K562 (cell line): ENCODE measurements around the gene E2F2. TPM values are rescaled to one million over a fixed set of nuclear protein-coding genes. Genes with fewer than 3 reads are reported as not detected.

Experiments
- CHD2 ChIP-seq: IDR thresholded peaks from 2 replicates; pipeline ENCODE4 v1.6.1; 2011; ENCODE audit warnings: low read depth, low read length
- CUX1 ChIP-seq: fragments of 200-800 bp; sonication (Bioruptor generic); IDR thresholded peaks from 2 replicates; pipeline ENCODE4 v1.6.1; 2016; ENCODE audit warnings: missing genetic modification characterization, missing compliant biosample characterization
- HEY1 ChIP-seq: fragments of 250-450 bp; sonication (Bioruptor Pico); IDR thresholded peaks from 2 replicates; pipeline ENCODE4 v1.5.0; 2020; ENCODE audit warnings: mild to moderate bottlenecking, moderate library complexity, borderline replicate concordance
- KAT7 ChIP-seq: sonication (generic); formaldehyde crosslinking; IDR thresholded peaks from 2 replicates; pipeline ENCODE4 v1.8.0; 2022; ENCODE audit warnings: missing genetic modification reagents, mild to moderate bottlenecking, borderline replicate concordance
- PHTF2 ChIP-seq: fragments of 250-450 bp; sonication (Bioruptor Pico); IDR thresholded peaks from 2 replicates; pipeline ENCODE4 v1.5.0; 2021; ENCODE audit warnings: mild to moderate bottlenecking
- PTBP1 ChIP-seq: fragments of 200-400 bp; formaldehyde crosslinking; IDR thresholded peaks from 2 replicates; pipeline ENCODE4 v1.6.1; 2017; ENCODE audit warnings: low read depth, low read length
- RFX1 ChIP-seq: fragments of 450-650 bp; IDR thresholded peaks from 2 replicates; pipeline ENCODE4 v1.6.1; 2016; ENCODE audit warnings: mild to moderate bottlenecking, moderate library complexity
- SIN3B ChIP-seq: fragments of 450-650 bp; IDR thresholded peaks from 2 replicates; pipeline ENCODE4 v1.6.1; 2017; ENCODE audit warnings: low read depth, mild to moderate bottlenecking, moderate library complexity
- ZKSCAN3 ChIP-seq: fragments of 250-450 bp; sonication (Bioruptor Pico); IDR thresholded peaks from 2 replicates; pipeline ENCODE4 v1.4.0; 2020
- ZNF239 ChIP-seq: fragments of 250-450 bp; sonication (Bioruptor Pico); IDR thresholded peaks from 2 replicates; pipeline ENCODE4 v1.4.0; 2020; ENCODE audit warnings: mild to moderate bottlenecking
- ZNF253 ChIP-seq: fragments of 250-450 bp; sonication (Bioruptor Pico); conservative IDR thresholded peaks from 2 replicates; pipeline ENCODE4 v1.6.1; 2021; ENCODE audit warnings: mild to moderate bottlenecking
- ZNF77 ChIP-seq: fragments of 250-450 bp; sonication (Bioruptor Pico); IDR thresholded peaks from 2 replicates; pipeline ENCODE4 v1.5.0; 2020
- polyA plus RNA-seq, 8 experiments: library from polyadenylated mRNA; depleted of rRNA in 4 of 8; stranded (reverse) in 5 of 8; unstranded in 3 of 8; fragments of >200 nt; fragmentation: Nextera tagmentation in 2 of 8; fragmentation: Illumina TruSeq in 1 of 8; extraction: Ambion mirVana in 2 of 8; extraction: Trizol in 1 of 8; gene quantifications; 2 replicates each; pipeline versions ENCODE4 v1.2.1 to v1.2.3, GENCODE V29; 2011 to 2014; ENCODE audit warnings: inconsistent platforms in 1 of 8, missing spikeins in 1 of 8
- total RNA-seq, 7 experiments: library from RNA; depleted of rRNA in 6 of 7; stranded (reverse); fragments of >200 nt in 6 of 7; fragmentation: Illumina TruSeq in 2 of 7; extraction: Trizol in 2 of 7; gene quantifications; 2 replicates each; pipeline versions ENCODE4 v1.2.1 to v1.2.3, GENCODE V29; 2011 to 2021; ENCODE audit warnings: low replicate concordance in 1 of 7
- TF ChIP-seq, protein P1 (sequence below): fragments of 450-650 bp; IDR thresholded peaks from 2 replicates; pipeline ENCODE4 v1.6.1; 2016; ENCODE audit warnings: mild to moderate bottlenecking, moderate library complexity

The E2F2 gene
- total and polyA plus RNA-seq, 9 of the 15 experiments (the other 6 are each of a cell fraction or from before 2014, with no cell fraction given), result 3.1 to 25.3 (median 11.4) TPM

DNA sequence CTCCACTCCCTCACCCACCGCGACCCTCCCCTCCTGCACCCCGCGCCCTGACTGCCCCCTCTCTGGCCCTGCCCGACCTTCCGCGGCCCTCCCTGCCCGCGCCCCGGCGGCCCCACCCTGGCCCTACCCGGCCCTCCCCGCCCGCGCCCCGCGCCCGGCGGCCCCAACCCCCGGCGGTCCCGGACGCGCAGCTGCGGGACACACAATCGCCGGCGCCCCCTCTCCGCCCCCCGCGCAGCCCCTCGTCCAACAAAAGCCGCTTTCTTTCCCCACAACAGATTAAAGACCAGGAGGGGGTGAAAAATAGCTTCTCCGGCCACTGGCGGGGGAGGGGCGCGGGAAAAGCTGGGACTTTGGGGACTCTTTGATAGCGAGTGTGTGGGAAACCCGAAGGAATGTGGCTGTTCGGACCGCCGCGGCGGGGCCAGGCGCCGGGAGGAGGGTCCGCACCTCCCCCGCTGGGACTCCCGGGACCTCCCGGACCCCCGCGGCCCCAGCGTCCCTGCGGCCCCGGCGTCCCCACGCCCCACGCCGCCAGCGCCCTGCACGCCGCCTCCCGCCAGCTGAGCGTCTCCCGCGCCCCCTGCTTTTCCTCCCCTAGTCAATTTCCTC lies 37.1 kb upstream of the E2F2 start (continued):
- TF ChIP-seq, protein P1, sequence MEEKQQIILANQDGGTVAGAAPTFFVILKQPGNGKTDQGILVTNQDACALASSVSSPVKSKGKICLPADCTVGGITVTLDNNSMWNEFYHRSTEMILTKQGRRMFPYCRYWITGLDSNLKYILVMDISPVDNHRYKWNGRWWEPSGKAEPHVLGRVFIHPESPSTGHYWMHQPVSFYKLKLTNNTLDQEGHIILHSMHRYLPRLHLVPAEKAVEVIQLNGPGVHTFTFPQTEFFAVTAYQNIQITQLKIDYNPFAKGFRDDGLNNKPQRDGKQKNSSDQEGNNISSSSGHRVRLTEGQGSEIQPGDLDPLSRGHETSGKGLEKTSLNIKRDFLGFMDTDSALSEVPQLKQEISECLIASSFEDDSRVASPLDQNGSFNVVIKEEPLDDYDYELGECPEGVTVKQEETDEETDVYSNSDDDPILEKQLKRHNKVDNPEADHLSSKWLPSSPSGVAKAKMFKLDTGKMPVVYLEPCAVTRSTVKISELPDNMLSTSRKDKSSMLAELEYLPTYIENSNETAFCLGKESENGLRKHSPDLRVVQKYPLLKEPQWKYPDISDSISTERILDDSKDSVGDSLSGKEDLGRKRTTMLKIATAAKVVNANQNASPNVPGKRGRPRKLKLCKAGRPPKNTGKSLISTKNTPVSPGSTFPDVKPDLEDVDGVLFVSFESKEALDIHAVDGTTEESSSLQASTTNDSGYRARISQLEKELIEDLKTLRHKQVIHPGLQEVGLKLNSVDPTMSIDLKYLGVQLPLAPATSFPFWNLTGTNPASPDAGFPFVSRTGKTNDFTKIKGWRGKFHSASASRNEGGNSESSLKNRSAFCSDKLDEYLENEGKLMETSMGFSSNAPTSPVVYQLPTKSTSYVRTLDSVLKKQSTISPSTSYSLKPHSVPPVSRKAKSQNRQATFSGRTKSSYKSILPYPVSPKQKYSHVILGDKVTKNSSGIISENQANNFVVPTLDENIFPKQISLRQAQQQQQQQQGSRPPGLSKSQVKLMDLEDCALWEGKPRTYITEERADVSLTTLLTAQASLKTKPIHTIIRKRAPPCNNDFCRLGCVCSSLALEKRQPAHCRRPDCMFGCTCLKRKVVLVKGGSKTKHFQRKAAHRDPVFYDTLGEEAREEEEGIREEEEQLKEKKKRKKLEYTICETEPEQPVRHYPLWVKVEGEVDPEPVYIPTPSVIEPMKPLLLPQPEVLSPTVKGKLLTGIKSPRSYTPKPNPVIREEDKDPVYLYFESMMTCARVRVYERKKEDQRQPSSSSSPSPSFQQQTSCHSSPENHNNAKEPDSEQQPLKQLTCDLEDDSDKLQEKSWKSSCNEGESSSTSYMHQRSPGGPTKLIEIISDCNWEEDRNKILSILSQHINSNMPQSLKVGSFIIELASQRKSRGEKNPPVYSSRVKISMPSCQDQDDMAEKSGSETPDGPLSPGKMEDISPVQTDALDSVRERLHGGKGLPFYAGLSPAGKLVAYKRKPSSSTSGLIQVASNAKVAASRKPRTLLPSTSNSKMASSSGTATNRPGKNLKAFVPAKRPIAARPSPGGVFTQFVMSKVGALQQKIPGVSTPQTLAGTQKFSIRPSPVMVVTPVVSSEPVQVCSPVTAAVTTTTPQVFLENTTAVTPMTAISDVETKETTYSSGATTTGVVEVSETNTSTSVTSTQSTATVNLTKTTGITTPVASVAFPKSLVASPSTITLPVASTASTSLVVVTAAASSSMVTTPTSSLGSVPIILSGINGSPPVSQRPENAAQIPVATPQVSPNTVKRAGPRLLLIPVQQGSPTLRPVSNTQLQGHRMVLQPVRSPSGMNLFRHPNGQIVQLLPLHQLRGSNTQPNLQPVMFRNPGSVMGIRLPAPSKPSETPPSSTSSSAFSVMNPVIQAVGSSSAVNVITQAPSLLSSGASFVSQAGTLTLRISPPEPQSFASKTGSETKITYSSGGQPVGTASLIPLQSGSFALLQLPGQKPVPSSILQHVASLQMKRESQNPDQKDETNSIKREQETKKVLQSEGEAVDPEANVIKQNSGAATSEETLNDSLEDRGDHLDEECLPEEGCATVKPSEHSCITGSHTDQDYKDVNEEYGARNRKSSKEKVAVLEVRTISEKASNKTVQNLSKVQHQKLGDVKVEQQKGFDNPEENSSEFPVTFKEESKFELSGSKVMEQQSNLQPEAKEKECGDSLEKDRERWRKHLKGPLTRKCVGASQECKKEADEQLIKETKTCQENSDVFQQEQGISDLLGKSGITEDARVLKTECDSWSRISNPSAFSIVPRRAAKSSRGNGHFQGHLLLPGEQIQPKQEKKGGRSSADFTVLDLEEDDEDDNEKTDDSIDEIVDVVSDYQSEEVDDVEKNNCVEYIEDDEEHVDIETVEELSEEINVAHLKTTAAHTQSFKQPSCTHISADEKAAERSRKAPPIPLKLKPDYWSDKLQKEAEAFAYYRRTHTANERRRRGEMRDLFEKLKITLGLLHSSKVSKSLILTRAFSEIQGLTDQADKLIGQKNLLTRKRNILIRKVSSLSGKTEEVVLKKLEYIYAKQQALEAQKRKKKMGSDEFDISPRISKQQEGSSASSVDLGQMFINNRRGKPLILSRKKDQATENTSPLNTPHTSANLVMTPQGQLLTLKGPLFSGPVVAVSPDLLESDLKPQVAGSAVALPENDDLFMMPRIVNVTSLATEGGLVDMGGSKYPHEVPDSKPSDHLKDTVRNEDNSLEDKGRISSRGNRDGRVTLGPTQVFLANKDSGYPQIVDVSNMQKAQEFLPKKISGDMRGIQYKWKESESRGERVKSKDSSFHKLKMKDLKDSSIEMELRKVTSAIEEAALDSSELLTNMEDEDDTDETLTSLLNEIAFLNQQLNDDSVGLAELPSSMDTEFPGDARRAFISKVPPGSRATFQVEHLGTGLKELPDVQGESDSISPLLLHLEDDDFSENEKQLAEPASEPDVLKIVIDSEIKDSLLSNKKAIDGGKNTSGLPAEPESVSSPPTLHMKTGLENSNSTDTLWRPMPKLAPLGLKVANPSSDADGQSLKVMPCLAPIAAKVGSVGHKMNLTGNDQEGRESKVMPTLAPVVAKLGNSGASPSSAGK, result no peak; the same call in 1 of the 2 replicates
- no peak for TF ChIP-seq PHTF2
- no peak for TF ChIP-seq ZNF253
- no peak for TF ChIP-seq HEY1 (CRISPR knock-in tag)
- peak; percentile 29; the same call in 1 of the 2 replicates for TF ChIP-seq SIN3B
- no peak for TF ChIP-seq ZNF239 (CRISPR knock-in tag)
- no peak for TF ChIP-seq ZKSCAN3 (CRISPR knock-in tag)
- TF ChIP-seq CUX1 (CRISPR knock-in tag), result no peak
- TF ChIP-seq PTBP1, result no peak
- no peak for TF ChIP-seq CHD2
- TF ChIP-seq ZNF77 (CRISPR knock-in tag), result no peak
- no peak for TF ChIP-seq RFX1
- no peak for TF ChIP-seq KAT7 (CRISPR knock-in tag)
